Neuronal stem cell (in vitro differentiated cells): Measurements from ENCODE around the gene NF2.
A peak's percentile ranks its signal among the peaks of the same experiment; 100 is the strongest.

Source experiments
- DNase-seq: peaks from one replicate; pipeline ENCODE4 v3.0.0-alpha.2; 2013; ENCODE audit warnings: low spot score
- H2AFZ ChIP-seq: one replicate; pipeline ENCODE4 v1.6.1; 2013; ENCODE audit warnings: mild to moderate bottlenecking, low read length, inconsistent platforms
- H2AK5ac ChIP-seq: 2 replicates; pipeline ENCODE4 v1.6.1; 2013; ENCODE audit warnings: low read depth, mild to moderate bottlenecking, inconsistent platforms, low read length, moderate library complexity, mixed read lengths
- H2BK120ac ChIP-seq: 2 replicates; pipeline ENCODE4 v1.6.1; 2013; ENCODE audit warnings: low read depth, mild to moderate bottlenecking, inconsistent platforms, low read length, moderate library complexity, mixed read lengths
- H2BK12ac ChIP-seq: one replicate; pipeline ENCODE4 v1.6.1; 2013; ENCODE audit warnings: low read length, inconsistent platforms
- H2BK15ac ChIP-seq: 2 replicates; pipeline ENCODE4 v1.6.1; 2013; ENCODE audit warnings: mild to moderate bottlenecking, low read length, inconsistent platforms, mixed read lengths
- H2BK5ac ChIP-seq: one replicate; pipeline ENCODE4 v1.6.1; 2013; ENCODE audit warnings: inconsistent platforms, mild to moderate bottlenecking, low read length, moderate library complexity
- H3K14ac ChIP-seq: one replicate; pipeline ENCODE4 v1.6.1; 2013; ENCODE audit warnings: low read length, inconsistent platforms
- H3K18ac ChIP-seq: 2 replicates; pipeline ENCODE4 v1.6.1; 2013; ENCODE audit warnings: low read length, inconsistent platforms
- H3K23ac ChIP-seq: 2 replicates; pipeline ENCODE4 v1.6.1; 2013; ENCODE audit warnings: low read depth, mild to moderate bottlenecking, mixed read lengths, low read length, inconsistent platforms; ENCODE audit not compliant: poor library complexity
- H3K27ac ChIP-seq: replicated peaks from 3 replicates; pipeline ENCODE4 v1.5.1; 2013; ENCODE audit warnings: low read length, inconsistent platforms
- H3K27me3 ChIP-seq, 3 experiments: 2 replicates each; pipeline ENCODE4 v1.6.1; 2013; ENCODE audit warnings: low read length in 3 of 3, mild to moderate bottlenecking in 2 of 3, inconsistent platforms in 1 of 3, low read depth in 1 of 3, mixed read lengths in 1 of 3, moderate library complexity in 1 of 3; ENCODE audit not compliant: control insufficient read depth in 3 of 3, insufficient read depth in 3 of 3
- H3K36me3 ChIP-seq, 2 donors: replicated peaks in 1 of 2; 2 replicates each; pipeline ENCODE4 v1.6.1; 2013; ENCODE audit warnings: low read length in 2 of 2; ENCODE audit not compliant: control insufficient read depth in 2 of 2, insufficient read depth in 2 of 2
- H3K4ac ChIP-seq: 2 replicates; pipeline ENCODE4 v1.6.1; 2013; ENCODE audit warnings: inconsistent platforms, mild to moderate bottlenecking, low read length, moderate library complexity
- H3K4me1 ChIP-seq, 2 donors: 1 replicate in 1 of 2; 2 replicates in 1 of 2; pipeline ENCODE4 v1.6.1; 2013; ENCODE audit warnings: low read length in 2 of 2, low read depth in 1 of 2; ENCODE audit not compliant: control insufficient read depth in 2 of 2, insufficient read depth in 1 of 2
- H3K4me2 ChIP-seq: one replicate; pipeline ENCODE4 v1.6.1; 2013; ENCODE audit warnings: mild to moderate bottlenecking, low read length, inconsistent platforms; ENCODE audit not compliant: insufficient read depth, poor library complexity, severe bottlenecking
- H3K4me3 ChIP-seq, 2 donors: 2 replicates each; pipeline ENCODE4 v1.5.1; 2013; ENCODE audit warnings: low read length in 2 of 2, mild to moderate bottlenecking in 2 of 2, inconsistent platforms in 1 of 2, moderate library complexity in 1 of 2
- H3K79me1 ChIP-seq: one replicate; pipeline ENCODE4 v1.6.1; 2013; ENCODE audit warnings: low read depth, mild to moderate bottlenecking, inconsistent platforms, low read length, moderate library complexity
- H3K9ac ChIP-seq: one replicate; pipeline ENCODE4 v1.6.1; 2013; ENCODE audit warnings: mild to moderate bottlenecking, low read depth, low read length, inconsistent platforms; ENCODE audit not compliant: poor library complexity
- H3K9me3 ChIP-seq, 2 donors: replicated peaks in 1 of 2; 2 replicates each; pipeline versions ENCODE3 to v1.6.1; 2013; ENCODE audit warnings: low read length in 2 of 2, mild to moderate bottlenecking in 2 of 2, inconsistent platforms in 1 of 2, low read depth in 1 of 2, mixed read lengths in 1 of 2, moderate library complexity in 1 of 2; ENCODE audit not compliant: control insufficient read depth in 2 of 2, insufficient read depth in 1 of 2
- H4K8ac ChIP-seq: one replicate; pipeline ENCODE4 v1.6.1; 2013; ENCODE audit warnings: low read depth, mild to moderate bottlenecking, inconsistent platforms, low read length, moderate library complexity
- H4K91ac ChIP-seq: one replicate; pipeline ENCODE4 v1.6.1; 2013; ENCODE audit warnings: low read length, low read depth, mild to moderate bottlenecking, inconsistent platforms; ENCODE audit not compliant: poor library complexity
- WGBS, 2 donors: extraction: QIAGEN DNeasy Blood & Tissue Kit; methylation state at CpG; one replicate each; pipeline ENCODE4 v1.1.7; 2013; ENCODE audit warnings: missing lambda C conversion rate in 2 of 2, mixed read lengths in 1 of 2; ENCODE audit not compliant: insufficient read length in 2 of 2, insufficient replicate concordance in 1 of 2; ENCODE audit errors: extremely low coverage in 2 of 2; 5-methylcytosine and 5-hydroxymethylcytosine counted together

NF2 gene

GRCh38 chr22:29729161-29729560 is 125.7 kb downstream of the NF2 start:
- Histone ChIP-seq H2BK120ac (no peak overlapping the region), H2BK12ac (no peak overlapping the region), H3K4me3 (no peak overlapping the region), H3K4me2 (no peak overlapping the region), H4K91ac (no peak overlapping the region), H3K4me1 (peaks cover 0 to 2% of the 10 kb centered on the region in 2 donors), H3K27ac (no peak overlapping the region), H2AFZ (no peak overlapping the region), H3K9ac (no peak overlapping the region), H3K9me3 (no peaks in the 10 kb centered on the region), H2AK5ac (no peak overlapping the region), H3K4ac (no peak overlapping the region), H3K23ac (peak overlapping the region; percentile 20), H3K18ac (no peak overlapping the region), H2BK15ac (no peak overlapping the region), H3K36me3 (no peaks in the 10 kb centered on the region), H3K27me3 (peaks cover 0 to 17% (median 0%) of the 10 kb centered on the region in 3 experiments), H2BK5ac (no peak overlapping the region), H3K14ac (no peak overlapping the region), H4K8ac (no peak overlapping the region), H3K79me1 (peaks cover 3% of the 10 kb centered on the region)
- DNase-seq = no peak
- no CpG with 5 or more reads among the region's 20 CpGs for WGBS, 2 donors

- Histone ChIP-seq H3K27ac (no peak overlapping the region), H3K9me3 (no peaks in the 10 kb centered on the region), H3K4ac (no peak overlapping the region), H4K91ac (no peak overlapping the region), H3K14ac (no peak overlapping the region), H3K4me1 (peaks cover 2 to 10% of the 10 kb centered on the region in 2 donors), H3K23ac (peak overlapping the region; percentile 3), H3K27me3 (no peaks in the 10 kb centered on the region), H2BK12ac (no peak overlapping the region), H3K9ac (no peak overlapping the region), H4K8ac (peak overlapping the region; percentile 93), H2BK5ac (no peak overlapping the region), H2BK120ac (no peak overlapping the region), H3K4me3 (no peak overlapping the region), H3K79me1 (no peaks in the 10 kb centered on the region), H2AK5ac (peak overlapping the region; percentile 68), H2AFZ (no peak overlapping the region), H3K18ac (no peak overlapping the region), H2BK15ac (no peak overlapping the region), H3K4me2 (no peak overlapping the region), H3K36me3 (no peaks in the 10 kb centered on the region)
- no CpG with 5 or more reads among the region's 18 CpGs for WGBS, 2 donors
- no peak for DNase-seq
Measured at GRCh38 chr22:29731058-29731850, 127.8 kb downstream of the NF2 start.

GRCh38 chr22:29732883-29733282 is 129.4 kb downstream of the NF2 start:
- no peak overlapping the region for H2BK120ac ChIP-seq
- no peak overlapping the region for H2AK5ac ChIP-seq
- H3K14ac ChIP-seq = peak overlapping the region; percentile 38
- no peaks in the 10 kb centered on the region for H3K79me1 ChIP-seq
- no peak overlapping the region for H3K18ac ChIP-seq
- no peak overlapping the region for H3K4ac ChIP-seq
- no peak overlapping the region for H4K8ac ChIP-seq
- no peaks in the 10 kb centered on the region for H3K36me3 ChIP-seq
- no peak overlapping the region for H2BK5ac ChIP-seq
- H2BK12ac ChIP-seq = no peak overlapping the region
- DNase-seq = no peak
- no peak overlapping the region for H2AFZ ChIP-seq
- H3K4me1 ChIP-seq = peaks cover 0 to 10% of the 10 kb centered on the region in 2 donors
- H2BK15ac ChIP-seq = no peak overlapping the region
- H3K9me3 ChIP-seq = no peaks in the 10 kb centered on the region
- no peak overlapping the region for H3K27ac ChIP-seq
- H3K4me3 ChIP-seq = no peak overlapping the region
- no peak overlapping the region for H3K4me2 ChIP-seq
- no peak overlapping the region for H3K9ac ChIP-seq
- H3K23ac ChIP-seq = no peak overlapping the region
- H3K27me3 ChIP-seq = no peaks in the 10 kb centered on the region
- H4K91ac ChIP-seq = no peak overlapping the region
- no CpG with 5 or more reads among the region's 6 CpGs for WGBS, 2 donors

- Histone ChIP-seq H2BK120ac (no peak overlapping the region), H2AK5ac (peak overlapping the region; percentile 56), H3K18ac (peak overlapping the region; percentile 28), H3K4me3 (no peak overlapping the region), H3K9me3 (no peaks in the 10 kb centered on the region), H3K14ac (peak overlapping the region; percentile 47), H3K79me1 (no peaks in the 10 kb centered on the region), H3K36me3 (no peaks in the 10 kb centered on the region), H3K27ac (no peak overlapping the region), H3K4me1 (peaks cover 0 to 10% of the 10 kb centered on the region in 2 donors), H2AFZ (no peak overlapping the region), H4K8ac (no peak overlapping the region), H3K23ac (no peak overlapping the region), H2BK15ac (no peak overlapping the region), H3K4ac (no peak overlapping the region), H3K27me3 (no peaks in the 10 kb centered on the region), H3K4me2 (no peak overlapping the region), H4K91ac (peak overlapping the region; percentile 30), H3K9ac (no peak overlapping the region), H2BK12ac (peak overlapping the region; percentile 22), H2BK5ac (no peak overlapping the region)
- DNase-seq = no peak
- no CpG with 5 or more reads among the region's 19 CpGs for WGBS, 2 donors
Measured at GRCh38 chr22:29733362-29734201, 130.1 kb downstream of the NF2 start.
